HEK293 (cell line): Measurements from ENCODE around the gene ADCY6.
A peak's percentile ranks its signal among the peaks of the same experiment; 100 is the strongest.

Experiments used
- BCL6B ChIP-seq: fragments of 450-650 bp; formaldehyde crosslinking; IDR thresholded peaks from 2 replicates; pipeline ENCODE4 v1.5.1; 2017; ENCODE audit warnings: missing biosample characterization, missing genetic modification characterization
- ELK4 ChIP-seq: IDR thresholded peaks from 2 replicates; pipeline ENCODE4 v1.6.1; 2011; ENCODE audit warnings: mild to moderate bottlenecking, low read depth, low read length, borderline replicate concordance
- FEZF1 ChIP-seq: fragments of 450-650 bp; formaldehyde crosslinking; IDR thresholded peaks from 2 replicates; pipeline ENCODE4 v1.5.1; 2016; ENCODE audit warnings: missing biosample characterization, missing genetic modification characterization
- HOXA7 ChIP-seq: sonication (generic); formaldehyde crosslinking; IDR thresholded peaks from 2 replicates; pipeline ENCODE4 v1.8.1; 2022; ENCODE audit warnings: missing genetic modification reagents, borderline replicate concordance
- HOXD13 ChIP-seq: sonication (generic); formaldehyde crosslinking; IDR thresholded peaks from 2 replicates; pipeline ENCODE4 v1.8.0; 2022; ENCODE audit warnings: missing genetic modification reagents, borderline replicate concordance
- KLF16 ChIP-seq: fragments of 450-650 bp; formaldehyde crosslinking; IDR thresholded peaks from 2 replicates; pipeline ENCODE4 v1.5.1; 2017; ENCODE audit warnings: missing biosample characterization, missing genetic modification characterization
- ZBTB26 ChIP-seq: fragments of 450-650 bp; formaldehyde crosslinking; optimal IDR thresholded peaks from 2 replicates; pipeline ENCODE3; 2016; ENCODE audit warnings: missing biosample characterization, mild to moderate bottlenecking, missing genetic modification characterization
- ZBTB48 ChIP-seq: fragments of 450-650 bp; formaldehyde crosslinking; IDR thresholded peaks from 2 replicates; pipeline ENCODE4 v1.5.1; 2016; ENCODE audit warnings: missing biosample characterization, missing genetic modification characterization
- ZBTB49 ChIP-seq: fragments of 450-650 bp; formaldehyde crosslinking; IDR thresholded peaks from 2 replicates; pipeline ENCODE4 v1.5.1; 2016; ENCODE audit warnings: missing biosample characterization, missing genetic modification characterization, low read depth
- ZBTB6 ChIP-seq: fragments of 450-650 bp; formaldehyde crosslinking; IDR thresholded peaks from 2 replicates; pipeline ENCODE4 v1.5.1; 2017; ENCODE audit warnings: missing biosample characterization, missing genetic modification characterization
- ZNF140 ChIP-seq: fragments of 450-650 bp; formaldehyde crosslinking; IDR thresholded peaks from 2 replicates; pipeline ENCODE4 v1.5.1; 2016; ENCODE audit warnings: missing biosample characterization, missing genetic modification characterization
- ZNF146 ChIP-seq: fragments of 450-650 bp; formaldehyde crosslinking; IDR thresholded peaks from 2 replicates; pipeline ENCODE4 v1.5.1; 2016; ENCODE audit warnings: missing biosample characterization, missing genetic modification characterization
- ZNF16 ChIP-seq: fragments of 450-650 bp; formaldehyde crosslinking; IDR thresholded peaks from 2 replicates; pipeline ENCODE4 v1.5.1; 2016; ENCODE audit warnings: low read depth, missing biosample characterization, missing genetic modification characterization
- ZNF2 ChIP-seq: fragments of 450-650 bp; formaldehyde crosslinking; IDR thresholded peaks from 2 replicates; pipeline ENCODE4 v1.5.1; 2016; ENCODE audit warnings: missing biosample characterization, missing genetic modification characterization
- ZNF266 ChIP-seq: fragments of 450-650 bp; formaldehyde crosslinking; IDR thresholded peaks from 2 replicates; pipeline ENCODE4 v1.5.1; 2016; ENCODE audit warnings: missing biosample characterization, missing genetic modification characterization, low read depth
- ZNF324 ChIP-seq: fragments of 450-650 bp; formaldehyde crosslinking; IDR thresholded peaks from 2 replicates; pipeline ENCODE4 v1.5.1; 2016; ENCODE audit warnings: missing biosample characterization, missing genetic modification characterization
- ZNF335 ChIP-seq: fragments of 450-650 bp; formaldehyde crosslinking; conservative IDR thresholded peaks from 2 replicates; pipeline ENCODE4 v1.5.1; 2016; ENCODE audit warnings: missing biosample characterization, missing genetic modification characterization
- ZNF449 ChIP-seq: fragments of 450-650 bp; formaldehyde crosslinking; IDR thresholded peaks from 2 replicates; pipeline ENCODE4 v1.5.1; 2017; ENCODE audit warnings: missing biosample characterization, mild to moderate bottlenecking, missing genetic modification characterization, moderate library complexity
- ZNF518A ChIP-seq: fragments of 450-650 bp; formaldehyde crosslinking; conservative IDR thresholded peaks from 2 replicates; pipeline ENCODE4 v1.5.1; 2016; ENCODE audit warnings: low read depth, missing biosample characterization, missing genetic modification characterization
- ZNF549 ChIP-seq: fragments of 450-650 bp; IDR thresholded peaks from 2 replicates; pipeline ENCODE4 v1.5.1; 2018; ENCODE audit warnings: missing biosample characterization, missing genetic modification characterization, mild to moderate bottlenecking, inconsistent platforms, moderate library complexity
- ZNF558 ChIP-seq: fragments of 450-650 bp; formaldehyde crosslinking; IDR thresholded peaks from 2 replicates; pipeline ENCODE4 v1.5.1; 2016; ENCODE audit warnings: missing biosample characterization, missing genetic modification characterization
- ZNF600 ChIP-seq: fragments of 450-650 bp; formaldehyde crosslinking; IDR thresholded peaks from 2 replicates; pipeline ENCODE4 v1.5.1; 2016; ENCODE audit warnings: missing biosample characterization, missing genetic modification characterization
- ZNF658 ChIP-seq: fragments of 450-650 bp; formaldehyde crosslinking; IDR thresholded peaks from 2 replicates; pipeline ENCODE4; 2016; ENCODE audit warnings: missing biosample characterization, missing genetic modification characterization
- ZNF677 ChIP-seq: fragments of 450-650 bp; IDR thresholded peaks from 2 replicates; pipeline ENCODE4 v1.5.0; 2018; ENCODE audit warnings: missing biosample characterization, mild to moderate bottlenecking, missing genetic modification characterization, moderate library complexity
- ZNF791 ChIP-seq: fragments of 450-650 bp; formaldehyde crosslinking; IDR thresholded peaks from 2 replicates; pipeline ENCODE4 v1.5.1; 2016; ENCODE audit warnings: missing biosample characterization, missing genetic modification characterization
- ZNF843 ChIP-seq: fragments of 450-650 bp; formaldehyde crosslinking; IDR thresholded peaks from 2 replicates; pipeline ENCODE4 v1.5.1; 2016; ENCODE audit warnings: missing biosample characterization, missing genetic modification characterization

The ADCY6 gene

GRCh38 chr12:48716493-48717251 is 72.2 kb downstream of the ADCY6 start, which contains the start of gene CCNT1 (continued):
- TF ChIP-seq ZBTB26 (tag by site-specific recombination) (peak; percentile 67), ZNF146 (peak; percentile 21; the same call in 1 of the 2 replicates), ZNF549 (tag by site-specific recombination) (no peak), BCL6B (no peak), ZNF140 (tag by site-specific recombination) (no peak), KLF16 (tag by site-specific recombination) (peak; percentile 95), ZBTB49 (tag by site-specific recombination) (0 out of 2 replicates have a peak, but pooled peaks have one; percentile 26), ZNF791 (tag by site-specific recombination) (no peak), ZBTB6 (tag by site-specific recombination) (no peak), ZNF658 (no peak), ZNF600 (tag by site-specific recombination) (0 out of 2 replicates have a peak, but pooled peaks have one; percentile 38), ZNF16 (tag by site-specific recombination) (no peak), FEZF1 (no peak; the same call in 1 of the 2 replicates), ZNF2 (tag by site-specific recombination) (peak; percentile 79), ELK4 (no peak), ZNF677 (tag by site-specific recombination) (no peak), ZNF449 (peak; percentile 37; the same call in 1 of the 2 replicates), ZNF518A (tag by site-specific recombination) (peak; percentile 96), ZNF266 (tag by site-specific recombination) (no peak), ZNF843 (tag by site-specific recombination) (no peak; the same call in 1 of the 2 replicates), ZNF324 (tag by site-specific recombination) (peak; percentile 95), ZNF558 (peak; percentile 38; the same call in 1 of the 2 replicates), ZNF335 (tag by site-specific recombination) (peak; percentile 100), ZBTB48 (tag by site-specific recombination) (no peak), HOXD13 (CRISPR knock-in tag) (no peak), HOXA7 (no peak)
